ENCODE data around the gene LRRK2. TPM values are rescaled to one million over a fixed set of nuclear protein-coding genes. Genes with fewer than 3 reads are reported as not detected.

The LRRK2 gene
- total RNA-seq, result 12.1 and 15.3 TPM in 2 replicates

DNA sequence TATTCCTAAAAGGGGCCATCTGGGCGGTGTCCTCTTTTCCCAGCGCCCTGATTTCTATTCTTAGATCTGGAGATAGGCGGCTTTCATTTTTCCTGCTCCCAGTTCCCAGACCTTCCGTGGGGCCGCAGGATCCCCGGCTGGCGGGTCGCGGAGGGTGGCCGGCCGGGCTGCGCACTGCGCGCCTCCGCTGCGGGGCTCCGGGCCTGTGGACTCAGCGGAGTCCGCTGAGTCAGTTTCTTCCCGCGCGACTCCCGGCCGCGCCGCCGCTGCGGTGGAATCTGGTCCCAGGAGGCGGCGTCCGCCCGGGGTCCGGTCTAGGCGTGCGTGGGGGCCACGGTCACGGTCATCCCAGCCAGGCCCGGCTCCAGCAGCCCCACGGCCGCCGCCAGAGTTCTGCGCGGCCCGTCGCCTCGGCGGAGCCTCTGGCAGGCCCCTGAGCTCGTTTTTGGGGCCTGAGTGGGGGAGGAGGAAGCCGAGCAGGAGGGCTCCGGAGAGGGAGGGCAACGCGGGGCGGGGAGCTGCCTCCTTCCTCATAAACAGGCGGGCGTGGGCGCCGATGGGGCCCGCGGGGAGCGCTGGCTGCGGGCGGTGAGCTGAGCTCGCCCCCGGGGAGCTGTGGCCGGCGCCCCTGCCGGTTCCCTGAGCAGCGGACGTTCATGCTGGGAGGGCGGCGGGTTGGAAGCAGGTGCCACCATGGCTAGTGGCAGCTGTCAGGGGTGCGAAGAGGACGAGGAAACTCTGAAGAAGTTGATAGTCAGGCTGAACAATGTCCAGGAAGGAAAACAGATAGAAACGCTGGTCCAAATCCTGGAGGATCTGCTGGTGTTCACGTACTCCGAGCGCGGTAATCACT, at the start of gene LRRK2:
LRRK2 (plus strand) TSS at position 559 of the 853 bp plus-strand sequence; CDS start at position 694, 135 bp downstream.

Other genes with a start within 250 kb of the LRRK2 start
- gene SLC2A13, start 118.9 kb upstream of the LRRK2 start, total RNA-seq, result 10.8 and 19.4 TPM in 2 replicates